NCI-H82 treated with DMSO at 0.1 percent for 48 hours (cell line): Measurements from ENCODE around the gene PTBP3.
"Not testable (repeated sequence)": the region's sequence is repeated elsewhere in the genome, so short reads cannot be mapped to it uniquely, and the experiment has no call there.

Experiments
- DNase-seq: peaks from one replicate; lab custom pipeline; 2025; ENCODE audit not compliant: unreplicated experiment; lab: John Stamatoyannopoulos, UW

PTBP3 gene

DNA sequence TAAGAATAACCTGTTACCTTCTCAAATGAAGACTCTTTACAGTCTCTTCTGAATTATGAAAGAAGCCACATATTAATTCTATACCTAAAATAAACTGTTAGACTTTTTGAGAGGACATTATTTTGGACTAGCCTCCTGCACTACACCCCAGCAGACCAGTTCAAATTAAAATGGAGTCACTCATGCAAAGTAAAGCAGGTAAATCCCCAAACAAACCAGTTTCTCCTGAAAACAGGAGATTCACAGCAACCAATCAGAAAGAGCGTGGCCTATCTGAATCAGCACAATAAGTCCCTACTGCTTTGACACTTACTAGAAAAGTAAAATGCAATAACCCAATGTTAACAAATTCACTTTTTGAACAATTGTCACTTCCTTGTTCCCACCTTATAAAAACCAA is 58.8 kb downstream of the PTBP3 start:
- no peak for DNase-seq

GRCh38 chr9:112273876-112274275 is 59.5 kb downstream of the PTBP3 start:
- no peak for DNase-seq

DNA sequence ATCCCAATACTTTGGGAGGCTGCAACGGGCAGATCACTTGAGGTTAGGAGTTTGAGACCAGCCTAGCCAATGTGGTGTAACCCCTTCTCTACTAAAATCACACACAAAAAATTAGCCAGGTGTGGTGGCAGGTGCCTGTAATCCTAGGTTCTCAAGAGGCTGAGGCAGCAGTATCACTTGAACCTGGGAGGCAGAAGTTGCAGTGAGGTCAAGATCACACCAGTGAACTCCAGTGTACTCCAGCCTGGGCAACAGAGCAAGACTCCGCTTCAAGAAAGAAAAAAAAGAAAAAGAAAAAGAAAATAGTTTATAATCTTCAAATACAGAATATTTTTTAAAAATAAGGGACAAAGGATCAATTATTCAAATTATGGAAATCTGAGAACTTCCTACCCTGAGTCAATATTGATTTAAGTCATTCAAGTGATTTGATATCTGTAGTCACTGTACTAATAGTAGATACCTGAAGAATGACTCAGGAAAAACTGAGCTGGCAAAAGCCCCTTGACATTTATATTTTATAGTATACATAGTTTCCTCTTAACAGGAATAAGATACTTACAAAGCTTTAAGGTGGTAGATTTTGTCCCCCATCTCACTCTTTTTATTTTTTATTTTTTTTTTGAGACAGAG is 61.8 kb downstream of the PTBP3 start:
- no peak for DNase-seq

DNA sequence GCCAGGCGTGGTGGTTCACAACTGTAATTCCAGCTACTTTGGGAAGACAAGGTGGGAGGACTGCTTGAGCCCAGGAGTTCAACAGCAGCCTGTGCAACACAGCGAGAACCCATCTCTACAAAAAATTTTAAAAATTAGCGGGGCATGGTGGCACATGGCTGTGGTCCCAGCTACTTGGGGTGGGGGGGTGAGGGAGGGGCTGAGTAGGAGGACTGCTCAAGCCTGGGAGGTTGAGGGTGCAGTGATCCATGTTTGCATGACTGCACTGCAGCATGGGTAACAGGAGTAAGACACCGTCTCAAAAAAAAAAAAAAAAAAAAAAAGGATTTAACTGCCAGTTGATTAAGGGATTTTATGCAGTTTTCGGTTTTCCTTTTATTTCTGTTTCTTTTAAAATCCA is 65.0 kb downstream of the PTBP3 start:
- DNase-seq: no peak

- DNase-seq: not testable (repeated sequence)
Observed at GRCh38 chr9:112267086-112267485, 66.3 kb downstream of the PTBP3 start.

DNA sequence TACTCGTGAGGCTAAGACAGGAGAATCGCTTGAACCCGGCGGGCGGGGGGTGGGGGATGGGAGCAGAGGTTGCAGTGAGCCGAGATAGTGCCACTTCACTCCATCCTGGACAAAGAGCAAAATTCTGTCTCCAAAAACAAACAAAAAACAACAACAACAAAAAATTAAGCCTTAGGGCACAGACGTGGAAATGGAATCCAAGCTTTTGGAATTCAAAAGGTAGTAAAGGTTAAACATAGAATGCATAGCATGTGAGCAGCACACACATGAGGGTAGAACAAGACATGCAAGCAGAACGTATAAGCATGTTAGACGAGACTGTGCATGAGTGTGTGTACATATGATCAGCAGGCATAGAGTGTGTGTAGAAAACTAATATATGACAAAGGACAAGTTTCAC is 68.0 kb downstream of the PTBP3 start:
- DNase-seq: no peak

DNA sequence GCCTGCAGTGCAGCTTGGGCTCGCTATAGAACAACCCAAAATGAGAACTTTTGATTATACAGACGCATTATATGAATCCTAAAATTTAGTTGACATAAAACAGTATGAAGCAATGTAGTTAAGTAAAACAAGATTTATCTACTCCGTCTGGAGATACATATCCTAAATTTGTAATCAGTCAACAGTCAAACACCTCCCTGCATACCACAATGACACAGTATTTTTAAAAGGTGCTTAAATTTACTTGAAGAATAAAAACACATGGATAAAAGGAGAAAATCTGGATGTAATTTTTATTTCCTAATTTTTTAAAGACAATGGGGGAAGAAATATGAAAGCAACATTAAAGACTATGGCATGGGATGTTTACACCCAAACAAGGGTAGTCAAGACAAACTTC is 70.8 kb downstream of the PTBP3 start:
- DNase-seq: no peak

DNA sequence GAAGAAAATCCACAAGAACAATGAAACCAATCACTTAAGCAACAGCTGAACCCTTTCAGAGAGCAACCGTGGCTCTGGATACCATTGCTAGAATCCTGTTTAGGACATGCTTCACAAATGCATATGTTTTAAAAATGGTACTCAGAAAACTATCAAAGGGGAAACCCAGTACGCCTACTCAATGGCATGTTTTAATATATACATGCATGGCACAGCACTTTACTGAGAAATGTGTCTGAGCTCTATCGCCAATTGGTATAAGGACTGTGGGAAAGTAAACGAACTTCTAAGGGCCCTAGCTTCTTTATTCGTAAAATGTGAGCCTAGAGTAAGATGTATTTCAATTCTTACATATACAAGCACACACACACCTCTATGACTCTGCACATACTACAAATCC is 72.3 kb downstream of the PTBP3 start:
- no peak for DNase-seq

DNA sequence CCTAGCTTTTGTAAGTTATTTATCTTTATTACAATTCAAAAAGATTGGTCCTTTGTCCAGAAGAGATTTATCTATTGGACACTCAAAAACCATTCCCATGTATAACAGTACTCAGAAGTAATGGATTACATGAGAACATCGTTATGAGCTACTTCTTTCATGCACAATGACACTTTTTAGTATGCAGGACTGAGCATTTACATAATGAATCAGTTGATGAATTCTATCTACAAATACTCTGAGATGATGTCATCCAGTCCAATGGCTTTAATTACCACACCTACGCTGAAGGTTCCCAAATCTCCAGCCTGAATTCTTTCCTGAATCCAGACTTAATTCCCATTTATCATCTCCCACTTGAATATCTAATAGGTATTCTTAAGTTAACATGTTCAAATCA is 75.3 kb downstream of the PTBP3 start:
- DNase-seq: no peak

- DNase-seq: no peak
Observed at GRCh38 chr9:112252194-112252593, 81.2 kb downstream of the PTBP3 start.

DNA sequence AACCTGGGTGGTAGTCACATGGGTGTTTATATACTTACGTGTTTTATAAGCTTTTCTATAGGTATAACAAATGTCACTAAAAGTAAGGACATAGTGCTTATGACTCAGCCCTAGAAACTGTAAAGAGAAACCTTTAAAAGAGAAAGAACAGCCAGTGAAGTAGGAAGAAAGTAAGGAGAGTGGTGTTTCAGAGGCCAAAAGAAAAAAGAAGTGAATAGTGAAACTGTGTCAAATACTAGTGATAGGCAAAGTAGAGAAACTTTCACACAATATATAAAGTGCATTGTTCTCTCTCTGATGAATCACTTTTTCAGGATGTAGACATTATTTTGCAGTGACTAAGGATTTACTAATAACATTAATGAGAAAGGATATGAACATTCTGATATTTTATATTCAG is 84.1 kb downstream of the PTBP3 start:
- no peak for DNase-seq

DNA sequence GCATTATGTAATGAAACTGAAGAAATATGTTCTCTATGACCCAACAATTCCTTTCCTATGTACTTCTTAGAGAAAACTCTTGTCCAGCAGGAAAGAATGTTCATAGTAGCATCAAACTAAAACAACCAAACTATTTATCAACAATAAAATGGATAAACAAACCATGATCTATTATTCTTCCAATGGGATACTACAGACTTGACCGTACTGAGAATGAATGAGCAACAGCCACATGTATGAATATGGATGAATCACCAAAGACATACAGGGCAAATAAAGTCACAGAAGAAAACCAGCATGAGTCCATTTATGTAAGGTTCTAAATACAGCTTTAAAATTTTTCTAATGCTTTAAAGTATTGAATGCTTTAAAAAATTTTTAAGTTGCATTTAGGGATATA is 84.7 kb downstream of the PTBP3 start:
- no peak for DNase-seq

- DNase-seq: no peak
Observed at GRCh38 chr9:112247090-112247489, 86.3 kb downstream of the PTBP3 start.

- DNase-seq: no peak
Observed at GRCh38 chr9:112245126-112245525, 88.3 kb downstream of the PTBP3 start.

GRCh38 chr9:112242147-112242804 is 91.1 kb downstream of the PTBP3 start:
- no peak for DNase-seq

- no peak for DNase-seq
Observed at GRCh38 chr9:112241491-112241890, 91.9 kb downstream of the PTBP3 start.

- DNase-seq: no peak
Observed at GRCh38 chr9:112239708-112240107, 93.7 kb downstream of the PTBP3 start.

DNA sequence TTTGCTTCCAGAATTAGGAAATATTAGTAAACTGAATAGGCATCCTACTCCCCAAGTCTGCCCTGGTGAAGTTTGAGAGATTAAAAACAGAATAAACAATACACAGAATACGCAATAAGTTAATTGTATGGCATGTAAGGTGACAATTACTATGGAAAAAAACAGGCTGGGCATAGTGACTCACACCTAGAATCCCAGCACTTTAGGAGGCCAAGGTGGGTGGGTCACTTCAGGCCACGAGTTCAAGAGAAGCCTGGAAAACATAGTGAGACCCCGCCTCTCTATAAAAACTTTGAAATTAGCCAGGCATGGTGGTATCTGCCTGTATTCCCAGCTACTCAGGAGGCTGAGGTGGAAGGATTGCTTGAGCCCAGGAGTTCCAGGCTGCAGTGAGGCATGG is 94.1 kb downstream of the PTBP3 start:
- no peak for DNase-seq

GRCh38 chr9:112234779-112235178 is 98.6 kb downstream of the PTBP3 start:
- no peak for DNase-seq

DNA sequence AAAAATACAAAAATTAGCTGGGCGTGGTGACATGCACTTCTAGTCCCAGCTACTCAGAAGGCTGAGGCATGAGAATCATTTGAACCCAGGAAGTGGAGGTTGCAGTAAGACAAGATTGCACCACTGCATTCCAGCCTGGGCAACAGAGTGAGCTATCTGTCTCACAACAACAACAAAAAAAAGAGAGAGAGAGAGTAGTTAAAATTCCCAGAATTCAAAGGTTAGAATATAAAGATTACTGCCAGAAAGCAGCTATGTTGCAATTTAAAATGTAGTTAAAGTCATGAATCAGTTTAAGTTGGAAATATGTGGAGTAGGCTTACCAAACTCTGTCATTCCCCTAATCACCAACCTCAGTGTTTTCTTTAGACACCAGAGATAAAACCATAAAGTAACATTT is 99.7 kb downstream of the PTBP3 start:
- no peak for DNase-seq

- no peak for DNase-seq
Observed at GRCh38 chr9:112232233-112232632, 101.2 kb downstream of the PTBP3 start.

DNA sequence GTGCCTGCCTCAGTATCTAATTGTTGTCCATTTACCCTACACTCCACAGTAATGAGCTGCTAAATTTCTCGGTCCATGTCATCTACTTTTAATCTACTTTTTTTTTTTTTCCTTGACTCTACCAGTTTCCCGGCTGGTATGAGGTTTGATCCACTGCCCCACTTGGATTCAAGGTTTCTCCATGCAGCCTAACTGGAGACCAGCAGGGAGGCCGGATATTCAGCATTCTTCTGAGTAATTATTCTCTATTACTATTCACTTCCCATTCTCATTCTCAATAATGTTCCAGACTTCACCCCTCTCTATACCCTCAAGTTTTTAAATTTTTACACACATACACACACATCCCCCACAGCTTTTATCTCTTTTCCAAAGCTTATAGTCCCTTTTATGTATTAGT is 107.3 kb downstream of the PTBP3 start:
- DNase-seq: no peak
